HG03469 (cell line): ENCODE measurements around the gene PTPRN2.

Experiments
- ATAC-seq: cut with Tn5 transposase; IDR thresholded peaks from one replicate; pipeline ENCODE4 v1.9.1; 2021; ENCODE audit warnings: mild to moderate bottlenecking, moderate library complexity, moderate number of reproducible peaks; ENCODE audit not compliant: unreplicated experiment

Gene PTPRN2

GRCh38 chr7:158557441-158557755, 30.2 kb downstream of the PTPRN2 start:
- ATAC-seq = no peak

DNA sequence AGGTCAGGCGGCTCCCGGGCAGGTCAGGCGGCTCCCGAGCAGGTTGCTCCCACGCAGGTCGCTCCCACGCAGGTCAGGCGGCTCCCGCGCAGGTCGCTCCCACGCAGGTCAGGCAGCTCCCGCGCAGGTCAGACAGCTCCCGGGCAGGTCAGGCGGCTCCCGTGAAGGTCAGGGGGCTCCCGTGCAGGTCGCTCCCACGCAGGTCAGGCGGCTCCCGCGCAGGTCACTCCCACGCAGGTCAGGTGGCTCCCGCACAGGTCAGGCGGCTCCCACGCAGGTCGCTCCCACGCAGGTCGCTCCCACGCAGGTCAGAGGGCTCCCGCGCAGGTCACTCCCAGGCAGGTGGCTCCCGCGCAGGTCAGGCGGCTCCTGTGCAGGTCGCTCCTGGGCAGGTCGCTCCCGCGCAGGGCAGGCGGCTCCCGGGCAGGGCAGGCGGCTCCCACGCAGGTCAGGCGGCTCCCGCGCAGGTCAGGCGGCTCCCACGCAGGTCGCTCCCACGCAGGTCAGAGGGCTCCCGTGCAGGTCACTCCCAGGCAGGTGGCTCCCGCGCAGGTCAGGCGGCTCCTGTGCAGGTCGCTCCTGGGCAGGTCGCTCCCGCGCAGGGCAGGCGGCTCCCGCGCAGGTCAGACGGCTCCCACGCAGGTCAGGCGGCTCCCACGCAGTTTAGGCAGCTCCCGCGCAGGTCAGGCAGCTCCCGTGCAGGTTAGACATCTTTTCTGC, 30.7 kb downstream of the PTPRN2 start:
- ATAC-seq = no peak

DNA sequence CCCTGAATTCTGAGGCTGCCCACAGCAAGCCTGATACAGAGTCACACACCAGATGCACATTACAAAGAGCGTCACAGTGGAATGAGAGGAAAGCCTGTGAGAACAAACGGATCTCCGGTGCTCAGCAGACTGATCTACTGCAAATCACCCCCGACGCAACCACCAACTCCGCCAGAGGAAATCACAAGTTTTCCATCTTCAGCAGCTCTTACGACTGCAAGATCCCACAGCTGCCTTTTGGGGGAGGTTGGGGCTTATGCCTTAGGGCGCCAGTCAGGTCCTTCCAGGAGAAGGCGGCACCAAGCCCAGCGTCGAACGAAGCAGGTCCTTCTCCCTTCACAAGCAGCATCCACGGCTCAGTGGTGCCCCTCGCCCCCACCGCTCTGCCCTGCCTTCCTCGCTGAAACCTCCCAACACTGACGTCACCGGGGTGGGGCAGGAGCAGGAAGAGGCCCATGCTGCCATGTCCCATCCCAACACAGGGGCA, 32.5 kb downstream of the PTPRN2 start:
- no peak for ATAC-seq

DNA sequence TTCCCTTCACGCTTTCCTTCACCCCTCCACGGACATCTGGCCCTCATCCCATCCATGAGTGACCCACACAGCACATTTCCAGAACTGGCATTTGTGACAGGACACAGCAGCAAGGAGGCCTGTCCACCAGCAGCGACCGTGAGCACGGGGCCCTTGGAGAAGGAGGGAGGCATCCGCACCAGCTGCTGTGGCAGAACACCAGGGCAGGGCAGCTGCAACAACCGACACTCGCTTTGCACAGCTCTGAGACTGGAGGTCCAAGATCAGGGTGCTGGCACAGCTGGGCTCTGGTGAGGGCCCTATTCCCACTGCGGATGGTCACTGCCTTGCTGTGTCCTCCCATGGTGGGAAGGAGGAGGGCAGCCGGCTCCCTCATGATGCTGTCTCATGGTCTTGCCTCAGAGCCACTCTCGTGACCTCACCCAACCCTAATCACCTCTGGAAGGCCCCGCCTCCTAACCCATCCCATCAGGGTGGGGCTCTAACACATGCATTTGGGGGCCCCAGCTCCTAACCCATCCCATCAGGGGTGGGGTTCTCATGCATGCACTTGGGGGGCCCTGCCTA, 36.7 kb downstream of the PTPRN2 start:
- ATAC-seq = no peak

DNA sequence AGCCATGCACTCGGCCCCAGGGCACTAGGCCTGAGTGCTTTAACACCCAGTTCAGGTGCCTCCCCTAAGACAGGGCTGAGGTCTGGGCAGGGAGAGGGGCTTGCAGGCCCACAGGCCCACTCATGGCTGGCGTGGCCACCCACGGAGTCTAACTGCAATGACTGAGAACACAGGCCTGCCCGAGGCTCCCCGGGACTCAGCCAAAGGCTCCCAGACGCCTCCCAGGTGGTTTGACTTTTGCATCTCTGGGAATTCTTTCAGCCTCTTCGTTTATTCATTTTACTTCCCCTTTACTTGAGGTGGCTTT, 37.3 kb downstream of the PTPRN2 start:
- ATAC-seq = no peak

DNA sequence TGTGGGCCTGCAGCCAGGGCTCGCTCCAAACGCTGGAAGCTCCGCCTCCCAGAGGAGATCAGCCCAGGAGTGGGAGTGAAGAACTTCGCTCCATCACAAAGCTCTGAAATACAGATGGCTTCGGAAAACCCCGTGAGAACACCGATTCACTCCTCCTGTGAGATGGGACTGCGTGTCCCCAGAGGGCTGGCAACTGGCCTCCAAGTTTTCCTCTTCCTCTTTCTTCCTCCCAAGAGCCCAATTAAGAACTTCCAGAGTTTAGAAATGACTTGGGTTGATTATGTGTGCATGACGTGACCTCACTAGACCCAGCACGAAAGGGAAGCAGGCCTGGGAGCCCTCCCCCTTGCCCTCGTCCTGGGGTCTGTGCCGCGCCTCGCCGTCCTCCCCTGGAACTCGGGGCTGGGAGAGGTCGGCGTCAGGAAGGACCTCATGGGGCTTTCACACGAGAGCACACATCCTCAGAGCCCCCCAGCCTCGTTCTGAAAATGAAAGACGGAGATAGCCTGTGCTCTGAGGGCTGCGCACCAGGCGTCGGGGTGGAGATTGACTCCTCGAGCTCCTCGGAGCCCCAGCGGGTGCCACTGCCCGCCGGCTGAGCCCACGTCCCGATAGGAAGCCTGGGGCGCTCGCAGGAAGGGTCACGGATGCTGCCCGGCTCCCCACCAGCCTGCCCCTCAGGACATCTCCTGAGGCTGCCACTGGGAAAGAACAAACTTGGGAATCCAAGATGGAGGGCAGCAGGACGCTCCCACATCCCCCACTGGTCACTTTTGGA, 37.8 kb downstream of the PTPRN2 start:
- no peak for ATAC-seq

GRCh38 chr7:158549176-158549615, 38.4 kb downstream of the PTPRN2 start:
- no peak for ATAC-seq

DNA sequence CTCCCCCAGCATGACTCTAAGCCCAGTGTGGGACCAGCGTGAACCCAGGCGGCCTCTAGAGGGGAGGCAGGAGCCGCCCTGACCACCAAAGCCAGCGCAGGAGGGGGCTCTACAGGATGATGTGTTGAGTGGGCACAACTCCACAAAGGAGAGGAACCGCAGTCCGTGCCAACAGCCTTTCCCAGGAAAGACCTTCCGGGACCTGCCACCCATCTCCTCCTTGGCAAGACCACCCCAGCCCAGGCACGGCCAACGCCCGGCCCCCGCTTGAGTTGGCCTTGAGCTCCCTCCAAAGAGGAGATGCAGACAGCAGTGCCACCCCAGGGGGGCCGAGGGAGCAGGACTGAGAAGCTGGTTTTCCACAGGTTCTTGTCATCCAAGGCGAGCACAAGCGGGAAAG, 38.9 kb downstream of the PTPRN2 start:
- ATAC-seq = no peak

DNA sequence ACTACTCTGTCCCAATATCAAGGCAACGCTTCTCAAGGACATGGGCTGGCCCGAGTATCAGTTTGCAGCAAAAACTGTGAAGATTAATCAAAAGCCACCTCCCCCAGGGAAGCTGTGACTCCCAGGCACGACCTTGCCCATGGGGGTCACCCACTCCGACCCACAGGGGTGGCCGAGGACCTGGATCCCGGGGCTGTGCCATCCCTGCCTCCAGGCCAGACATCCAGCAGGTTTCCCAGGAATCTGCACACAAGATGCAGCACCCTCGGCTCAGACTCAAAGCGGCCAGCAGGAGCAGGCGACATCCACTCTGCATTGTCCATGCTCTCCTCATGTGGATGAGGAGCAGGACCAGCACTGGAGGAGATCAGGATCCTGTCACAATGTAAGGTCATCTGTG, 39.8 kb downstream of the PTPRN2 start:
- ATAC-seq = no peak

DNA sequence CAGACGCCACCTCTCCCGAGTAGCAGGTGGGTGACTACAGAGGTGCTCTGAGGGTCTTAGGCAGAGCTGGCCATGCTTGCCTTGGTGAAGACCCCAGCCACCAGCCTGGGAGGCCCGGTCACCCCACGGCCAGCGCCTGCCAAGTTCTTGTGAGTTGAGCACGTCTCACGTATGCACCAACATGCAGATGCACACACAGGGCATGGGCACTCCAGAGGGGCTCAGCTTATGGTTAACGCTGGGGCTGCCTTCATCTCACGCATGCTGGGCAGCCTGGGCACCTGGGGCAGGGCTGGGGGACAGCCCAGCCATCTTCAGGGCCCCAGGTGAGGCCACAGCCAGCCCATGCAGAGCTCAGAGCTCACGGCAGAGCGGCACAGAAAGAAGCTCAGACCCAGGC, 41.0 kb downstream of the PTPRN2 start:
- no peak for ATAC-seq

DNA sequence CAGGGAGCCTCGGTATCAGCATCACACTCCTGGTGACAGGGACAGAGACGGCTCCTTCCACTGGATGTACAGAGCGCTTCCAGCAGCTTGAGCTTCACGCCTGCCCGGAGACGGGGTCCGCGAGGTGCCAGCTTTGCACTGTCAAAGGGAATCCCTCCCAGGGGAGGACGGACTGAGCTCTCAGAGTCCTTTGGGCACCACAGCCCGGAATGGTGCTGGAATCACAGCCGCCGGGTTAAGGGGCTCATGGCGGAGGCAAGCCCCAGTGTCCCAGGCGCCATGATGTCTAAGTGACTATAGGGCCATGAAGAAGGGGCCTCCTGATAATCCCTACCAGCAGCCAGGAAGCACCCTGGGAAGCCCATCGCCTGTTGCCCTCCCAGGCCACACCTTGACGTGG, 41.4 kb downstream of the PTPRN2 start:
- no peak for ATAC-seq

GRCh38 chr7:158544708-158545107, 42.9 kb downstream of the PTPRN2 start:
- no peak for ATAC-seq

GRCh38 chr7:158543840-158544239, 43.8 kb downstream of the PTPRN2 start:
- ATAC-seq = no peak

GRCh38 chr7:158542651-158543566, 44.7 kb downstream of the PTPRN2 start:
- no peak for ATAC-seq

GRCh38 chr7:158541346-158542010, 46.1 kb downstream of the PTPRN2 start:
- peak; percentile 79 for ATAC-seq

GRCh38 chr7:158539711-158540146, 47.9 kb downstream of the PTPRN2 start:
- no peak for ATAC-seq

GRCh38 chr7:158538156-158538946, 49.3 kb downstream of the PTPRN2 start:
- ATAC-seq = no peak

DNA sequence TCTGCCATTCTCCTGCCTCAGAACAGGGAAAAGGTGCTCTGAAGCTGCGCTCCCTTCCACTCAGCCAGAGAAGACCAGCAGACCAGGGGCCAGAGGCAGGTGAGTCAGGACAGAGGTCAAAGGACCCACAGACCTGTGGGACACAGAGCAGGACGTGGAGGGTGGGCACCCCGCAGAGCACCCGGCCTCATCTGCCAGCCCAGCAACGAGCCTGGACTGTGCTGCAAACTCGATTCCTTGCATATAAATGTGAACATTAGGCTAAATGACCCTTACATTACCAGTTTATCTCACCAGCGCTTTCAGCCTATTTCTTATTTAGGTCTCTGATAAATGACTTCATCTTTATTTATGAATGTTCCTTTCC, 50.1 kb downstream of the PTPRN2 start:
- ATAC-seq = no peak

GRCh38 chr7:158536871-158537515, 50.6 kb downstream of the PTPRN2 start:
- no peak for ATAC-seq
